Hematopoietic multipotent progenitor cell treated with erythropoietin and hydrocortisone succinate and interleukin-3 and kit ligand, for 6 days (in vitro differentiated cells): ENCODE measurements around the gene AIDA.
A peak's percentile ranks its signal among the peaks of the same experiment; 100 is the strongest.
"Not testable (repeated sequence)": the region's sequence is repeated elsewhere in the genome, so short reads cannot be mapped to it uniquely, and the experiment has no call there.

Experiments
- DNase-seq: peaks from one replicate; pipeline ENCODE4 v3.0.0-alpha.2; 2015

Gene AIDA

DNA sequence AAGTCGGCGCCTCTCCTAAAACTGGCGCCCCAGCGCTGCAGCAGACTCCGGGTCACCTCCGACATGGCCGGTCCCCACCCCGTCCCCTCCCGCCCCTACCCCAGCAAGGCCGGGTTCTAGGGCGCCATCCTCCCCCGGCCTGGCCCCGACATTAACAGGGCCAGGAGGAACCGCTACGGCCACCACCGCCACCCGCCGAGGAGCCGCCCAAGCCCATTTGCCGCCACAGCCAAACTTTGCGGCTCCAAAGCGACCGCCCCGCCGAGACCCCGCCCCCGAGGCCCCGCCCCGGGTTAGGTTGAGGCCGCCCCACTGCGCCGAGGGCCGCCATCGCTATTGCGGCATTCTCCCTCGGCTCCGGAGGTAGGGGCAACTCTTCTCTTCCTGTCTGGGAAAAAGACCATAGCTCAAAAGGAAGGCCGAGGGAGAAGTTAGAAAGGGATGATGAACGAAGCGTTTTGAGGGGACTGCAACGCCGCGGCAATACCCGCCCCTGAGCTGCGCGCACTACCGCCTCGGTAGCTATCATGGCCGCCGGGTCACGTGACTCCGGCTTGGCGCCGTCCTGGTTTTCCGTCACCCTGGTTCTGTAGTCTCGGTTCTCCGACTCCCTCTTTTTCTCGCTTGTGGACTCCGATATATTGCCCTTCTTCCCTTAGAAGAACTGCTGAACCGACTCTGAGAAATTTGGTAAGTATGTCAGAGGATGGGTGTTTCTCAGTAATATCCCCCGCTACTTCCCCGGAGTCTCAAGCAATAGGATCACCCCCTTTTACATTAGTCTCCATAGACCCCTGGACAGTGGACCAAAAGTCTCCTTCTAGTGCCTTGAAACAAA lies at the start of gene AIDA, which contains the start of gene BROX:
Gene AIDA, minus strand, starts transcription at position 239 of the 838 bp plus-strand sequence. Its CDS starts 174 bp downstream, at position 65.
Gene BROX, plus strand, starts transcription at position 312 of the 838 bp plus-strand sequence. CDS start 3,136 bp downstream, outside the sequence.
- DNase-seq: peak; percentile 92

- DNase-seq: no peak
Observed at GRCh38 chr1:222761083-222761482, 48.8 kb upstream of the AIDA start.

GRCh38 chr1:222759451-222760035 lies 47.3 kb upstream of the AIDA start:
- DNase-seq: no peak

DNA sequence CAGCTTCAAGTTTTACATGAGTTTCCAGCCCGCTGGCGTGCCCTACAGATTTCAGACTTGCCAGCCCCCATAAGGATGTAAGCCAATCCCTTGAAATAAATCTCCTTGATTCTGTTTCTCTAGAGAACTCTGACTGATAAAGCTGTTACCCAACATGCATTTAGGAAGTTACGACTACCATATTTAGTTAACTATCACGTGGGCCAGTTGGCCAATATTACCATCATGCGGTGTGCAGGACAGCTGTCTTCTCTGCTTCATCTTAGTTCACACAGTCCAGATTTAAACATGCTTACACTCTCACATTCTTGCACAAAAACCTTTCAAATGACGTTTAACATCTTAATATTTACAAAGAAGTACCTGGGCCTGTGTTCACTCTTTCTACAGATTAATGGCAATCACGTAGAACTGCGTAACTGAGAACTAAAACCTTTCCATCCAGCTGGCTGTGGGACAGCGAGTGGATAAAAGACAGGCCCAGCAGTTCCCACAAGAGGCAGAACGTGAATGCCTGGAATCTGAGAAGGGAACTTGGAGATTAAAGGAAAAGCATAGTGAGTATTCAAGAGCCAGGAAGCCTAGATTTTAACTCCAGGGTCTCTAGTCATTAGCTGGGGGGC lies 45.5 kb upstream of the AIDA start:
- no peak for DNase-seq

- peak; percentile 14 for DNase-seq
Observed at GRCh38 chr1:222754366-222755139, 42.3 kb upstream of the AIDA start.

- DNase-seq: no peak
Observed at GRCh38 chr1:222751255-222751654, 39.0 kb upstream of the AIDA start.

GRCh38 chr1:222750651-222751050 lies 38.4 kb upstream of the AIDA start:
- DNase-seq: no peak

DNA sequence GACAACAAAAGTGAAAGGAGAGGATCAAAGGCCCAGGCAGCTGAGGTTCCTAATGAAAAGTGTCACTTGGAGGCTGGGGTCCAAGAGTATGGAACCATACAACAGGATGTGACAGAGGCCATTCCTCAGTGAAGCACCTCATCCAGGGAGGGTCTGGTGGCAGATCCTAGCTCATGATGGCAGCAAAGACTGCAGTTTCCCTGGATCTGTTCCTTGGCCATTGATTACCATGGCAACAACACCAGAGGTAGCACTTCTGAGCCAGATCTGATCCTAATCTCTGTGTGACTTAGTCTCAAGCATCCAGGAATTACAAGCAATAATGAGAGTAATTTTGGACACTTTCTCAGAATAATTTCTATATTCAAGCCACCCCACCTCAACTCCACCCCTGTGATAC lies 37.6 kb upstream of the AIDA start:
- DNase-seq: no peak

DNA sequence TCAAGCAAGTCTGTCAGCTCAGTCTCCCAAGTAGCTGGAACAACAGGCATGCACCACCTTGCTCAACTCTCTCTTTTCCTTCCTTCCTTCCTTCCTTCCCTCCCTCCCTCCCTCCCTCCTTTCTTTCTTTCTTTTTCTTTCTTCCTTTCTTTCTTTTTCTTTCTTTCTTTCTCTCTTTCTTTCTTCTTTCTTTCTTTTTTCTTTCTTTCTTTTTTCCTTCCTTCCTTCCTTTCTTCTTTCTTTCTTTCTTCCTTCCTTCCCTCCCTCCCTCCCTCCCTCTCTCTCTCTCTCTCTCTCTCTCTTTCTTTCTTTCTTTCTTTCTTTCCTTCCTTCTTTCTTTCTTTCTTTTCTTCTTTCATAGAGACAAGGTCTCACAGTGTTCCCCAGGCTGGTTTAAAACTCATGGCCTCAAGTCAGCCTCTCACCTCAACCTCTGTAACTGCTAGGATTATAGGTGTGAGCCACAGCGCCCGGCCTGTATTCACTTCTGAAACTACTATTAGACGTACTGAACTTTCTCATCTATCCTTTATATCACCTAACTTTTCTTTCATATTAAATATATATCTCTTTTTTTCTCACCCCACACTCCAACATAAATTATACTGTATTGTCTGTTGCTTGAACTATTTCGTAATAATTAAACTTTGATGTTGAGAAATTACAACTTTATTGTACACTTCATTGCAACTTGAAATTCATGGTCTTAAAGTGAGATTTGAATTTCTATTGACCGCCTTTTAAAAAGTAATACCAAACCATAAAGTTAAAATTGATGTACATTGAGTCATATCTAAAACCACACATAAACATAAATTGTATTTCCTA lies 29.6 kb upstream of the AIDA start:
- DNase-seq: not testable (repeated sequence)

DNA sequence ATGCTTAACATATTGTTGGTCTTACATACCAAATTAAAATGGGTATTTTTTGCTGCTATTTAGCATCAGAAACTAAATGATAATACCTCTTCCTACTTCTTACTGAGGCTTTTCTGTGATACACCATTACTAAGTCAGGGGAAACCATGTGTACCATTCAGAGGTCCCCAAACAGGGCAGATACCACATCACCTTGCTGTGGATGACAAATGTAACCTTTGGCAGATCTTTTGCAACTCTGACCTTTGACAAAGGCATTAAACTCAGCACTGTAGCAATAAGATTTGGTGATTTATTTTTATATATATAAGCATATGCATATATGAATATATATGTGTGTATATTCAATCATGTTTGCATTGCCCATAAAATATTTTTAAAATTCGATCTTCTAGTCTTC lies 27.6 kb upstream of the AIDA start:
- DNase-seq: no peak

DNA sequence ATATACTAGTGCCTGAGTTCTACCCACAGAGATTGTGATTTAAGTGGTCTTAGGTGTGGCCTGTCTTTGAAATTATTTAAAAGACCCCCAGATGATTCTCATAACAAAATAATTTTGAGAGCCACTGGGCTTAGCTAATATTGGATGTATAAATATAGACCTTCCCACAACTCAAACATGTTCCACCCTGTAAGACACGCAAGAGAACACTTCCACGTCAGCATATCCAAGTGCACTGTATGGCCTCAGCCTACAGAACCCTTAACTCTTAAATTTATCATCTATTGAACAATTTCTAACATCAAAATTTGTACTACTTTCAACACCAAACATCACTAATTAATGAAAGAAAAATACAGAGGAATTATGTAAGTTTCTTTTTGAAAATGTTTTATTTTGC lies 27.2 kb upstream of the AIDA start:
- no peak for DNase-seq

GRCh38 chr1:222736972-222737371 lies 24.7 kb upstream of the AIDA start, which contains the start of gene FAM177B:
Gene FAM177B, plus strand, starts transcription at chr1:222737202. Its CDS starts 9,344 bp downstream, at chr1:222746546.
- DNase-seq: no peak

GRCh38 chr1:222736470-222736869 lies 24.2 kb upstream of the AIDA start:
- DNase-seq: no peak

DNA sequence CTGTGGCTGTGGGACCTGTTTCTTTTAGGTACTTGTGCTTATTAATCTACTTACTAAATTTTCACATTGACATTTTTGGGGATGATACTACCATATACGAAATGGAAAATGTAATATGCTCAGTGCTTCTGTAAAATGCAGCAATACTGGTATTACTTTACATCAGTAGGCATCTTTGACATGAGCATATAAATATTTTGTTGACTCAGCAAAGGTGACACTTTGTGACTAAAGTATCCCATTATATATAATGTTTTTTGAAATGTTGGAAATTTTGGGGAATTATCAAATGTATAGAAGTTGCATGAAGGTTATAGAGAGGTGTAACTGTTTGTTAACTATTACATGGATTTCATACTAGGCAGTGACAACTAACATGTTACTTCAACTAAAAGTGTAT lies 22.4 kb upstream of the AIDA start:
- DNase-seq: no peak

GRCh38 chr1:222732216-222733159 lies 20.2 kb upstream of the AIDA start:
- no peak for DNase-seq

- DNase-seq: no peak
Observed at GRCh38 chr1:222730866-222731265, 18.6 kb upstream of the AIDA start.

DNA sequence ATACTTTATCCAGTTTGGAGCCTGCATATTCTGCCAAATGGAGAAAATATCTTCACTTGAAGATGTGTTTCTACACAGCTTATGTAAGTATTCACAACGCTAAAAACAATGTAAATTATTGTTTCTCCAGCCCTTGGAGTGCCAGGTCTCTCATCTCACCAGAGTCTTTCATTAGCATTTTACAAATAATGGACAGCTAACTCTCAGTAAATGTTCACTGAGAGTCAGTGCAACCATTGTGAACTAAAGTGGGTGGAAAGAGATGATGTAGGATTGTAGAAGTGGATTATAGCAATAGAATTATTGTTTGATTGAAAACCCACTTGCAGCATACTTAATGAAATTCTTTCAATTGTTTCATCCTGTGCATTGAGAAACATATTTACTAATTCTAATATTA lies 16.5 kb upstream of the AIDA start:
- DNase-seq: no peak

- DNase-seq: no peak
Observed at GRCh38 chr1:222716393-222716792, 4.1 kb upstream of the AIDA start.

DNA sequence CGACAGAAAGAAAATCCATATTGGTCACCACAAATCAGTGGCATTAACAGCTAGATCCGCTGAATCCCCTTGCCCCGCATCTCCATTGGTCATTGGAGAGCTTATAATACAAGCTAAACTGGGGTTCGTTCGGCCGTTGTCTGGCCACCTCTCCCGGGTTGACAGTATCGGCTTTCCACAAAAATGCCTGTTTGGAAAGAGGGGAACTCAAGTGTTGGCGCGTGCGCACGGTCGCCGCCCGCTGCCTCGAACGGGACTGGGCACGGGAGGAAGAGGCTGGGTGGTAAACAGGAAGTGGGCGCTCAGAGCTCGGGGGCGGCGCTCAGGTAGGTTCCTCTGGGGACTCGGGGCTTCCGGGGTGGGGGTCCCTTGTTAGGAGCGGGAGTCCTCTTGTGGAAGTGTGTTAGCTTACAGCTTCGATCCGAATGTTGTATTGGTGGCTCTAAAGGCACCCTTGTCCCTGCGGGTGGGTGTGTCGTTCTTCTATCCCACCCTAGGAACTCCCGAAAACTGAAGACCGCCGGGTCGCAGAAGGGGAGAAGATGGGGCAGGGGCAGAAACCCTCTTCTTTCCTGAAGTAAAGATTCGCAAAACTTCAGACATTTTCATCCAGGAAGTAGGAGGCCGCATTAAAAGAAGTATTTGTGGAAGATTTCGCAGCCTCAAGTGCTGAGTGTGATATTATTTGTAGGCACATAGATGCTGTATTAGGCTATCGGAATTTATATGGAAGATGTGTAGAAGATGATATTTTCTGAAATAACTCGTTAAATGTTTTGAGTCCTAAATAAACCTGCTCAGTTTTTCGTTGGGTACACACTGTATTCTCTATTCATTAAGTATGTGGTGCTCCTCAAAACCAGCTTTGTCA lies 1.0 kb upstream of the AIDA start:
- peak; percentile 96 for DNase-seq
